ENCODE measurements around the gene BTBD7. TPM values are rescaled to one million over a fixed set of nuclear protein-coding genes. Genes with fewer than 3 reads are reported as not detected.
"Not testable (repeated sequence)": the region's sequence is repeated elsewhere in the genome, so short reads cannot be mapped to it uniquely, and the experiment has no call there.

The BTBD7 gene
- total RNA-seq, 1 donor from 2014 or later = 28.5 TPM

DNA sequence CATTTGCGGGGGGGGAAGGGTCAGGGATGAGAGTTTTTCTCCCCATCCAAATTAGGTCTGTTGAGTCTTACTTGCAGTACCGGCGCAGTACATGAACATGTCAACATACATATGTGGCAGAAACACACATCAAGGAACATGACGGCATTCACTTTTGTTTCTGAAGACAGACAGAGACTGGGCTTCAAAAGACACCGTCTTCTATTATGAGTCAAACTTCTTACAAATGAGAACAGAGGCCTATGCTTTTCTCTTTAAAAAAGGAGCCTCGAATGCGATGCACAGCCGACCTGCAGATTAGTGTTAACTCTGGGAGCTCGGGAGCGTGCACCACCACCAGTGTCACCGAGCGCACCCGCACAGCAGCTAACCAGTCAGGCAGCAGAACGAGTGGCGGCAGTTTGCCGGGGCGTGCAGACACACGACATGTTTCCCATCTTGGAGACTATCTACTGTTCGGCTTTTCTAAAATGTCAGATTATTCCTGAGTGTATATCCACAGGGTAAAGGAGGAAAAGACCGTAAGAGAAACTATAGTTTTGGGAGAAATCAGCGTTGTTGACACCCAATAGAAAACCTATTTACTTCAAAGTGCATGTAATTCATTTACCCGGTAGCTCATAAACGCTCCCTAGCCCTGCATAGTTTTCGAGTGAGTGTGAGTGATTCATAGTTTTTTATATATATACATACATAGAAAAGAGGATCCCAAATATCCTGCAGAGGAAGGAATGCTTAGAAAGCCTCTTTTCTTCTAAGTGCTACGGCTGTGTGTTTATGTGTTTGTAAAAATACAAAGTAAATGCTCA is 92.8 kb downstream of the BTBD7 start:
- no peak overlapping the region for H3K4me3 ChIP-seq
- no peaks in the 10 kb centered on the region for H3K9me3 ChIP-seq
- no peaks in the 10 kb centered on the region for H3K27me3 ChIP-seq
- peaks cover 0 to 32% of the 10 kb centered on the region in 2 donors for H3K36me3 ChIP-seq
- no peak overlapping the region for H3K27ac ChIP-seq
- DNase-seq (ENCODE audit: extremely low spot score in 2 of 2) = no peak
- intact Hi-C loops (cut with DNase I) = no loop called here
- H3K4me1 ChIP-seq = no peaks in the 10 kb centered on the region
- no peak for TF ChIP-seq CTCF (IDR thresholded peaks at IDR 0.05)
- no peak for TF ChIP-seq POLR2A (IDR thresholded peaks at IDR 0.05)
- no peak for TF ChIP-seq POLR2AphosphoS5 (IDR thresholded peaks at IDR 0.05; ENCODE audit: insufficient read depth in 1 of 2, low read depth in 1 of 2)

GRCh38 chr14:93234798-93235197 is 98.0 kb downstream of the BTBD7 start:
- Histone ChIP-seq H3K4me1 (peaks cover 4% of the 10 kb centered on the region), H3K36me3 (no peaks in the 10 kb centered on the region), H3K9me3 (no peaks in the 10 kb centered on the region), H3K4me3 (no peak overlapping the region), H3K27ac (no peak overlapping the region), H3K27me3 (no peaks in the 10 kb centered on the region)
- TF ChIP-seq POLR2AphosphoS5 (IDR thresholded peaks at IDR 0.05; ENCODE audit: insufficient read depth in 1 of 2, low read depth in 1 of 2) (no peak), POLR2A (IDR thresholded peaks at IDR 0.05) (no peak), CTCF (IDR thresholded peaks at IDR 0.05) (no peak)
- DNase-seq (ENCODE audit: extremely low spot score in 2 of 2) = no peak
- intact Hi-C loops (cut with DNase I) = no loop called here

GRCh38 chr14:93233078-93233477 is 99.8 kb downstream of the BTBD7 start:
- H3K27me3 ChIP-seq; H3K4me1 ChIP-seq; DNase-seq (ENCODE audit: extremely low spot score in 2 of 2); H3K27ac ChIP-seq; H3K9me3 ChIP-seq; intact Hi-C loops (cut with DNase I); H3K4me3 ChIP-seq: not testable (repeated sequence)
- peaks cover 0 to 11% of the 10 kb centered on the region in 2 donors for H3K36me3 ChIP-seq

DNA sequence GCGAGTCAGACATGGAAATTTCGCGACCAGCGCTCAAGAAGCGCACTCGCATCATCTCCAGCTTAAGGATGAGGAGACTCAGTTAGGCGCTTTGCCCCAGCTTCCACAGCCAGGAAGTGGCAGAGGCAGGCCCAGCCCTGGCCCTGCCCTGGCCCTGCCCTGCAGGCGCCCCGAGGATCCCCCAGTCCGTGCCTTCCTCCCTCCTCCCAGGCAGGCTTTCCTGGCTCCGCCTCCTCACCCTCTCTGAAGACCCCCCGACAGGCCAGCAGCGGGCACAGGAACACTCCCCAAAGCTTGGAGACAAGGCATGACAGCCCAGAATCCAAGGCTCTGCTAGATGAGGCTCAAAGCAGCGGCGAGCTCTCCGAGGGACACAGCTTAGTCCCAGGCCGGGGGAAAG is 100.7 kb downstream of the BTBD7 start:
- H3K4me1 ChIP-seq = peaks cover 4% of the 10 kb centered on the region
- H3K36me3 ChIP-seq = peaks cover 4 to 21% of the 10 kb centered on the region in 2 donors
- no peaks in the 10 kb centered on the region for H3K9me3 ChIP-seq
- intact Hi-C loops (cut with DNase I) = no loop called here
- H3K4me3 ChIP-seq = no peak overlapping the region
- H3K27me3 ChIP-seq = no peaks in the 10 kb centered on the region
- no peak overlapping the region for H3K27ac ChIP-seq
- no peak for DNase-seq (ENCODE audit: extremely low spot score in 2 of 2)
- TF ChIP-seq POLR2A (IDR thresholded peaks at IDR 0.05) (no peak), CTCF (IDR thresholded peaks at IDR 0.05) (no peak), POLR2AphosphoS5 (IDR thresholded peaks at IDR 0.05; ENCODE audit: insufficient read depth in 1 of 2, low read depth in 1 of 2) (no peak)

GRCh38 chr14:93231129-93231979 is 101.5 kb downstream of the BTBD7 start:
- Histone ChIP-seq H3K9me3 (no peaks in the 10 kb centered on the region), H3K4me1 (peaks cover 4% of the 10 kb centered on the region), H3K27ac (peak overlapping the region; percentile 12), H3K27me3 (no peaks in the 10 kb centered on the region), H3K36me3 (peaks cover 5 to 26% of the 10 kb centered on the region in 2 donors), H3K4me3 (peak overlapping the region; percentile 23 to 28)
- intact Hi-C loops (cut with DNase I) = no loop called here
- DNase-seq (ENCODE audit: extremely low spot score in 2 of 2) = no peak
- TF ChIP-seq CTCF (IDR thresholded peaks at IDR 0.05) = no peak
- TF ChIP-seq POLR2AphosphoS5 (IDR thresholded peaks at IDR 0.05; ENCODE audit: insufficient read depth in 1 of 2, low read depth in 1 of 2) = no peak
- no peak for TF ChIP-seq POLR2A (IDR thresholded peaks at IDR 0.05)

All from vagina (tissue), 2 donors.